A673 (cell line): Measurements from ENCODE around the gene SPDYE5.

Experiments used
- EZH2 ChIP-seq: fragments of 200-600 bp; sonication (generic); IDR thresholded peaks from 2 replicates; pipeline ENCODE4 v1.6.1; 2017; ENCODE audit warnings: borderline replicate concordance, low read depth, mild to moderate bottlenecking, mixed read lengths, antibody characterized with exemption, low read length; ENCODE audit not compliant: poor library complexity, severe bottlenecking
- TF ChIP-seq, protein P1 (sequence below): fragments of 300-800, 200-600 bp; sonication (generic); conservative IDR thresholded peaks from 2 replicates; pipeline ENCODE4 v1.5.1; 2017; ENCODE audit warnings: low read depth, mild to moderate bottlenecking, antibody characterized with exemption, low read length, moderate library complexity, mixed read lengths

DNA sequence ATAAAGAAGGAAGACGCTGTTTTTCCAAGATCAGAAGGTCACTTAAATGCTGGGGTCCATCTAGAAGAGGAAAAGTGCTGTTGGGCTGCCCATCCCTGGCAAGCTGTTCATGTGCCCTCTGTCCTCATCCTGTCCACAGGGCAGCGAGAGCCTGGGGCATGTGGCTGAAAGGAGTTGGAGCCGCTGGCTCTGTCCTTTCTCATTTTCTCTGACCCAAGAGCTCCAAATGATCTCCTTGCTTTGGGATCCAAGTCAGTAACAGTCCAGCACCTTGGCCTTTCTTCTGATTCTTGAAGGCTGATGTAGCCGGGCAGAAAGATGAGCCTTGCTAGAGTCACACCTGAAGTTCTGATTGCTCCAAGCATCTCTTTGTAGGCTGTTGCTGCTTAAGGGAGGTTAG lies 44.4 kb downstream of the SPDYE5 start:
- TF ChIP-seq, protein P1, sequence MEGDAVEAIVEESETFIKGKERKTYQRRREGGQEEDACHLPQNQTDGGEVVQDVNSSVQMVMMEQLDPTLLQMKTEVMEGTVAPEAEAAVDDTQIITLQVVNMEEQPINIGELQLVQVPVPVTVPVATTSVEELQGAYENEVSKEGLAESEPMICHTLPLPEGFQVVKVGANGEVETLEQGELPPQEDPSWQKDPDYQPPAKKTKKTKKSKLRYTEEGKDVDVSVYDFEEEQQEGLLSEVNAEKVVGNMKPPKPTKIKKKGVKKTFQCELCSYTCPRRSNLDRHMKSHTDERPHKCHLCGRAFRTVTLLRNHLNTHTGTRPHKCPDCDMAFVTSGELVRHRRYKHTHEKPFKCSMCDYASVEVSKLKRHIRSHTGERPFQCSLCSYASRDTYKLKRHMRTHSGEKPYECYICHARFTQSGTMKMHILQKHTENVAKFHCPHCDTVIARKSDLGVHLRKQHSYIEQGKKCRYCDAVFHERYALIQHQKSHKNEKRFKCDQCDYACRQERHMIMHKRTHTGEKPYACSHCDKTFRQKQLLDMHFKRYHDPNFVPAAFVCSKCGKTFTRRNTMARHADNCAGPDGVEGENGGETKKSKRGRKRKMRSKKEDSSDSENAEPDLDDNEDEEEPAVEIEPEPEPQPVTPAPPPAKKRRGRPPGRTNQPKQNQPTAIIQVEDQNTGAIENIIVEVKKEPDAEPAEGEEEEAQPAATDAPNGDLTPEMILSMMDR = no peak
- TF ChIP-seq EZH2 = no peak
